ENCODE measurements around the gene MUC15.
"Not testable (repeated sequence)": the region's sequence is repeated elsewhere in the genome, so short reads cannot be mapped to it uniquely, and the experiment has no call there.

MUC15 gene

DNA sequence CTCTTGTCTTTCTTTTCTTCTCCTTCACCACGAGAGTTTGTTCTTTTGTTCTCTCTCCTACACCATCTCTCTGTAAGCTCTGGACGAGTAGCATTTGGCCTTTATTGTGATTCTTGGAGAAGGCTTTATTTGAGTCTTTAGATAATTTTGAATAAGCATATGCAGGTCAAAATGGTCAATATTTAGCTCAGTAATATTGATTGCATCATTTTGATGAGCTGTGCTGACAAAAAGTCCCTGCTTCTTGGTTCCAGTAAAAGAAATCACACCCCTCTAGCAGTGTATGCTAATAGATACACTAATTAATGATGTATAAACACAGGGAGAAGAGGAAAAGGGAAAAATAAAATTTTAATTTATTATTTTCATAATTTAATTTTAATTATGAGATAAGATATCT, 25.8 kb upstream of the MUC15 start:
- Histone ChIP-seq H3K27me3 (no peaks in the 10 kb centered on the region), H3K27ac (no peak overlapping the region), H3K4me1 (no peaks in the 10 kb centered on the region), H4K20me1 (no peaks in the 10 kb centered on the region), H3K4me3 (no peak overlapping the region), H3K4me2 (no peak overlapping the region), H3K9me3 (no peaks in the 10 kb centered on the region), H3K9ac (no peak overlapping the region), H3K36me3 (no peaks in the 10 kb centered on the region)
- no peak for TF ChIP-seq Cebpa-rat (IDR thresholded peaks at IDR 0.05)

DNA sequence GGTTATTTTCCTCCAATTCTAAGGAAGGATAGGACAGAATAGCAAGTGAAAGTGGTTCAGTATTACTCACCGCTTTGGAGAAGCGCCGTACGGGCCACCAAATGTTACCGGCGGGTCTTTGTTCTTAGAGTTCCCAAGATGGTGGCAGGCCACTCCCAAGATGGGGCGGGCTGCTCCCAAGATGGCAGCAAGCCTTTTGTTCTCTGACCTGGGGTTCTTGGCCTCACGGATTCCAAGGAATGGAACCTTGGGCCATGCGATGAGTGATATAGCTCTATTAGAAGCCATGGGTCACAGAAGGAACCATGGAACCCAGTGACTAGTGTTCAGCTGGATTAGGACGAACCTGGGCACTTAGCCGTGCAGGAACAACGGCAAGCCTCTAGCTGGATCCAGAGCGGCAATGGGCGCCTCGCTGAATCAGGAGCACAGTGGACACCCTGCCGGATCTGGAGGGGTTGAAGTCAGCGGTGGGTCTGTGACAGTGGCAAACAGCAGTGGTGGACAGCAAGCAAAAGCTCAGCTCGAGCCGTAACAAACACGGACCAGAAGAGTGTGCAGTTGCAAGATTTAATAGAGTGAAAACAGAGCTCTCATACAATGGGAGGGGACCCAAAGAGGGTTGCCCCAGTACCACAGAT, 25.1 kb upstream of the MUC15 start:
- not testable (repeated sequence) for H3K9me3 ChIP-seq, H3K36me3 ChIP-seq, H3K4me2 ChIP-seq, H3K4me3 ChIP-seq, H3K27ac ChIP-seq, H3K4me1 ChIP-seq, H3K9ac ChIP-seq, H4K20me1 ChIP-seq, H3K27me3 ChIP-seq

DNA sequence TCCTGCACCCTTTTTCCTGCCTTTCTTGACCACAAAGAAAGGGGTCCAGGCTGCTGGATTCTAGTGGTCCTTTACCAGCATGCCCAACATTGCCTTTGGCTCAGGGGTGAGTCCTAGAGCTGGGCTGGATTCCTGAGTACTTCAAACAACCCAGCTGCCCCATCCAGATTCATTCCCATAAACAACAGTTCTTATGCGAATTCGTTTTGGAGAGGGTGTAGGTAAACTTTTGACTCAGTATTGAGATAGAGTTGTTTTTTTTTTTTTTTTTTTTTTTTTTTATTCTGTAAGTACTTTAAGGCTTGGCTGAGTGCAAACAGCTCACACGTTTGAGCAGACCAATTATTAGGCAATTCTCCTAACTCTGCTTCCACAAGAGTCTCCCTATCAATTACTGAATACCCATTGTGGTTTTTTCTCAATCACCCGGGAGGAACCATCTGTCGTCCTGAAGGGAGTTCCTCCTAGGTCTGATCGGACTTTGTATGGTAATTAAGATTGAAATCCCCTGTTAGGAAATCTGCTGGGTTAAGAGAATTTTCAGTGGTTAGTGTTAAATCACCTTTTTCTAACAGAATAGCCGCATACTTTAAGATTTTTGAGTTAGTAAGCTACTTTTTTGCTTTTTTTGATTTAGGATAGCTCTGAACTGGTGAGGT, 23.3 kb upstream of the MUC15 start:
- not testable (repeated sequence) for H3K9me3 ChIP-seq, H3K27ac ChIP-seq, H3K4me3 ChIP-seq, H3K36me3 ChIP-seq, H4K20me1 ChIP-seq, H3K4me1 ChIP-seq, H3K4me2 ChIP-seq, H3K27me3 ChIP-seq, H3K9ac ChIP-seq

DNA sequence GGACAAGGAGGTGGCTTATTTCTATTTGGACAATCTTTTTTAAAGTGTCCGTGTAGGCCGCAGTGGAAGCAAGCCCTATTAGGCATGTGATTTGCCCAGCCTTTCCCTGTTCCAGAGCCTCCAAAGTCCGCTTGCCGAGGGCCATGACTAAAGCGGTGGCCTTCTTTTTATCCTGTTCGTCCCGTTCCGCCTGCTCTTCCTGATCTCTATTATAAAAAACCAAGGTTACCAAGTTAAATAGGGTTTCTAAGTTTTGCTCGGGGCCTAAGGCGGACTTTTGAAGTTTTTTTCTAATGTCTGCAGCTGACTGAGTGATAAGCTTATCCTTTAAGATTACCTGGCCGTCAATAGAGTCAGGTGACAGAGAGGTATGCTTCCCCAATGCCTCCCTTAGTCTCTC, 21.6 kb upstream of the MUC15 start:
- H3K4me3 ChIP-seq: no peak overlapping the region
- H3K9me3 ChIP-seq: no peaks in the 10 kb centered on the region
- no peaks in the 10 kb centered on the region for H4K20me1 ChIP-seq
- no peak overlapping the region for H3K4me2 ChIP-seq
- H3K27me3 ChIP-seq: no peaks in the 10 kb centered on the region
- no peaks in the 10 kb centered on the region for H3K4me1 ChIP-seq
- no peak for TF ChIP-seq Cebpa-rat (IDR thresholded peaks at IDR 0.05)
- H3K9ac ChIP-seq: no peak overlapping the region
- H3K36me3 ChIP-seq: no peaks in the 10 kb centered on the region
- H3K27ac ChIP-seq: no peak overlapping the region

DNA sequence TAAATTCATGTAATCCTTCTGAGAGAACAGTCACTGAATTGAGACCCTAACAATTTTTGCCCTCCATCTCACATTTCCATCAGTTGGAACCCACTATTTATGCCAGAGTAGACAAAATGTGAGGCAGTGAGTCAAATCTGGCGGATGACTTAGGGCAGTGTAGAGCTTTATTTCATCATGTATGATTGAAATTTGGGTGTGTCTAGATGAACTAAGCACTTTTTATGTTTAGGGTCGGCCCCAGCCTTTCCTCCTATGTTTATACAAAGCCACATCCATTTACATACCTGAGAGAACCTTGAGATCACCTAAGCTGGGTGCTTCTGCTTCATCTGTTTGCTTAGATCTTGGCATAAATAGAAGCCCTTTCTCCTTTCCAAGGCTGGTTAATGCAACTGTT, 15.0 kb upstream of the MUC15 start:
- H3K27me3 ChIP-seq: no peaks in the 10 kb centered on the region
- H3K36me3 ChIP-seq: no peaks in the 10 kb centered on the region
- no peak overlapping the region for H3K27ac ChIP-seq
- H3K4me1 ChIP-seq: no peaks in the 10 kb centered on the region
- H3K4me2 ChIP-seq: no peak overlapping the region
- H4K20me1 ChIP-seq: no peaks in the 10 kb centered on the region
- no peak overlapping the region for H3K4me3 ChIP-seq
- H3K9ac ChIP-seq: no peak overlapping the region
- no peak for TF ChIP-seq Cebpa-rat (IDR thresholded peaks at IDR 0.05)
- no peaks in the 10 kb centered on the region for H3K9me3 ChIP-seq

DNA sequence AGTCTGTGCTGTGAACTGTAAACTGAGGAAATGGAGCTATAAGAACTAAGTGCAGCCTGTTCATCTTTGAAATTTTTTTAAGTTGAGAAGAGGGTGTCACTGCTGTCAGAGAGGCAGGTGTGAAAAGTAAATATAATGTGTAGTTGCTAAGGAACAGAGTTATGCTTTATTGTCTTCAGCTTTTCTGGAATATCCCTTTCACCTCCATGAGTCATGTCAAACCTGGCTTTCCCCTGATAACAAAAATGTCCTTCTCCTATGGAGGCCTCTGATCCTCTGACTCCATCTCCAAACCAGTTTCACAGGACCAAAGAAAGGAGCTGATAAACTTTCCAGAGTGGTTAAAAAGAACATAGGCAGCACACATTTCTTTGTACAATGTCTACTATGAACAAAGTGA, 12.8 kb upstream of the MUC15 start:
- Histone ChIP-seq H3K27me3 (no peaks in the 10 kb centered on the region), H3K27ac (no peak overlapping the region), H3K4me1 (no peaks in the 10 kb centered on the region), H3K9ac (no peak overlapping the region), H3K36me3 (no peaks in the 10 kb centered on the region), H3K9me3 (no peaks in the 10 kb centered on the region), H3K4me2 (no peak overlapping the region), H3K4me3 (no peak overlapping the region), H4K20me1 (no peaks in the 10 kb centered on the region)
- no peak for TF ChIP-seq Cebpa-rat (IDR thresholded peaks at IDR 0.05)

DNA sequence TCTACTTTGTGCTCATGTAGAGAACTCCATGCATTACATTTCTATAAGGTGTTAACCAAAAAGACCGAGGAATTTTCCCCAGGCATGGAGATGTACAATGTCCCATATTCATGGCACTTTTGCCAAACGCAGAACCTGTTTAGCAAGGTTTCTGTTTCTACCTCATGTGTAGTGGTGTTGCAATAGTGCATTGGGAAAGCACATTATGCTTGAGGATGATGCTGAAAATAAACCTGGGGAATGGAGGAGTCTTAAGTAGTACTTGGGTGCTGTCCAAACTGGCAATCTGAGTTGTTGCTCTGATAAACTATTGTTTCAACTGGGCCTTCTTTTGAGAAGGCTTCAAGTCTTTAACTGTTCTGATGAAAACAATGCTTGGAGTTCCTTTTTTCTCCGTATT, 11.5 kb upstream of the MUC15 start:
- Histone ChIP-seq H3K4me2 (no peak overlapping the region), H4K20me1 (no peaks in the 10 kb centered on the region), H3K9ac (no peak overlapping the region), H3K9me3 (no peaks in the 10 kb centered on the region), H3K4me3 (no peak overlapping the region), H3K27ac (no peak overlapping the region), H3K36me3 (no peaks in the 10 kb centered on the region), H3K4me1 (no peaks in the 10 kb centered on the region), H3K27me3 (no peaks in the 10 kb centered on the region)
- no peak for TF ChIP-seq Cebpa-rat (IDR thresholded peaks at IDR 0.05)

DNA sequence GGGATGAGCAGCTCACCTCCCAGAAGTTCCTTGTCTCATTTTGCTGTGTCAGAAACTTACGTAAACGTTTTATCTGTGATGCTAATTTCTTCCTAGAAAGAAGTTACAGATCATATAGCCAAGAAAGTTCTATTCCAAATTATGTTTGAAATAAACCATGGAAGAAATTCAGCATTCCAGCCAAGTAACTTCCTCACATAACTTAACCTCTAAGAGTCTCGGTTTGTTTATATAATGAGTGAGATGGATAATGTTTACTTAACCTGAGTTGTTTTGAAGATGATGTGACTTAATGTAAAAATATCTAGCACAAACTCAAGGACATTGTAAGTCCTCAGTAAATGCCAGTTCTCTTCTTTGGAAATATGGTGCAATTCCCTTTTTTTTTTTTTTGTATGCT, 8.9 kb upstream of the MUC15 start:
- no peaks in the 10 kb centered on the region for H3K4me1 ChIP-seq
- H3K27ac ChIP-seq: no peak overlapping the region
- H3K9ac ChIP-seq: no peak overlapping the region
- no peak overlapping the region for H3K4me3 ChIP-seq
- no peaks in the 10 kb centered on the region for H3K36me3 ChIP-seq
- no peaks in the 10 kb centered on the region for H3K9me3 ChIP-seq
- H3K4me2 ChIP-seq: no peak overlapping the region
- no peaks in the 10 kb centered on the region for H4K20me1 ChIP-seq
- TF ChIP-seq Cebpa-rat (IDR thresholded peaks at IDR 0.05): no peak
- no peaks in the 10 kb centered on the region for H3K27me3 ChIP-seq

DNA sequence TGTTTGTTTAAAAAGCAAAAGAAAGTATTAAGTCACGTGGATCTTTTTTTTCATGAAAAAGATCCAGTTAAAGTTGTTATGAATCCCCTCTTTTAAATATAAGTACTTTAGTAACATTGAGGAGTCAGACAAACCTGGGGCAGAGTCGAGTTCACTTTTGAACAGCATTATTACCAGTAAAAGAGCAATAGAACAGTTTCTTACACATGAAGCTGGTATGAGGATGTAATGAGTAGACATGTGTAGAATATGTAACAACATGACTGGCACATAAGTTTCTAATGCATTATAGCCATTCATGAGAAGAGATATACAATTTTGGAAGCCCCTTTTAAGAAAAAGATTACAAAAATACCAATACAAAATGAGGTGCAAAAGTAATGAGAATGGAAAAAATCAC, 7.6 kb upstream of the MUC15 start:
- no peaks in the 10 kb centered on the region for H3K27me3 ChIP-seq
- no peaks in the 10 kb centered on the region for H3K4me1 ChIP-seq
- TF ChIP-seq Cebpa-rat (IDR thresholded peaks at IDR 0.05): no peak
- H3K27ac ChIP-seq: no peak overlapping the region
- H3K9me3 ChIP-seq: no peaks in the 10 kb centered on the region
- no peaks in the 10 kb centered on the region for H4K20me1 ChIP-seq
- H3K9ac ChIP-seq: no peak overlapping the region
- H3K36me3 ChIP-seq: no peaks in the 10 kb centered on the region
- no peak overlapping the region for H3K4me2 ChIP-seq
- H3K4me3 ChIP-seq: no peak overlapping the region

DNA sequence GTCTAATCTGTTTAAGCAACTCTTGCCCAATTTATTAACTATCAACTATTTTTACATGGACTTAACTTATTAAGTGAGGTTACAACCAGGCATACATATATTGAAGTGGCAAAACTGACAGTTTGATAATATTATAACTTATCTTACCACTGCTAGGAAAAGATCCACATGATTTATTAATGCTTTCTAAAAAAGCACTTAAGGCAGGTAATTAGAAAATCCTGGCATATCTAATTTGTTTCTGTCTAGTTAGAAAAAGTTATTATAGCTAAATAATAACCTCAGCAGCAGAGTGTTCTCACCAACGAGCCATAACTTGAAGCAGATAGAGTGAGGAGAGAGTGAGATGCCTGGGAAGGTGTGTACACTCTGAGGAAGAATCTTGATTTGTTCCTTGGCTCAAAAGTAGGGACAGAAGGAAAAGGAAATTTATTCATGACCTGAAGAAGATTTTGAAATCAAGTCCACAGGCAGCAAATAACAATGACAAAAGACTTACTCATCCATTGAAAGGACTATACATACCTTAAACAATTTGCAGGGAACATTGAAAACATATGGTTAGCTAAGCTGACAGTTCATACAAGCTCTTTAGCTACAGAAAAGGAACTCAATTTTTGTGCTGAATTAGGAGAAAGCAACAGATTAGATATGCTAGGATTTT, 7.1 kb upstream of the MUC15 start:
- H3K9ac ChIP-seq: no peak overlapping the region
- no peaks in the 10 kb centered on the region for H3K27me3 ChIP-seq
- H3K4me3 ChIP-seq: no peak overlapping the region
- no peaks in the 10 kb centered on the region for H3K36me3 ChIP-seq
- no peaks in the 10 kb centered on the region for H4K20me1 ChIP-seq
- H3K27ac ChIP-seq: no peak overlapping the region
- H3K4me1 ChIP-seq: no peaks in the 10 kb centered on the region
- no peak for TF ChIP-seq Cebpa-rat (IDR thresholded peaks at IDR 0.05)
- H3K9me3 ChIP-seq: no peaks in the 10 kb centered on the region
- H3K4me2 ChIP-seq: no peak overlapping the region
